Endothelial cell of umbilical vein (primary cell): ENCODE measurements around the gene CD1E. TPM values are rescaled to one million over a fixed set of nuclear protein-coding genes. Genes with fewer than 3 reads are reported as not detected.

Source experiments
- BruUV-seq: library from RNA; stranded (reverse); fragments of 400-500 nt; replicated peaks from 2 replicates; lab custom pipeline; 2021; lab: Mats Ljungman, UMichigan
- CTCF ChIA-PET: fragments of 300-600, 350-600 bp; sonication (Branson Sonifier 250); formaldehyde crosslinking; loops from one replicate; lab custom pipeline; 2021; ENCODE audit warnings: antibody characterized with exemption, inconsistent platforms; lab: Charles Lee
- POLR2A ChIA-PET: fragments of 300-600, 350-600 bp; sonication (Branson Sonifier 250); formaldehyde crosslinking; loops from one replicate; lab custom pipeline; 2021; ENCODE audit warnings: antibody characterized with exemption, inconsistent platforms; lab: Charles Lee
- DNase-seq: peaks from one replicate; pipeline ENCODE4 v3.0.0-alpha.2; 2011; ENCODE audit warnings: low read depth, low spot score
- FAIRE-seq: peaks from 2 replicates; lab custom pipeline; 2011; peaks lifted over from hg19 to GRCh38; lab: Jason Lieb, UNC
- H2AFZ ChIP-seq: 2 replicates; pipeline ENCODE4 v1.6.0; 2012; ENCODE audit warnings: low read depth, low read length, control low read depth, inconsistent platforms
- H3K27ac ChIP-seq: 2 replicates; pipeline ENCODE4 v1.5.1; 2011; ENCODE audit warnings: low read depth, mild to moderate bottlenecking, control low read depth, low read length, moderate library complexity; ENCODE audit not compliant: insufficient read depth
- H3K27me3 ChIP-seq, 2 experiments: 2 replicates each; pipeline versions ENCODE4 v1.6.0 to v1.6.1; 2011; ENCODE audit warnings: low read length in 2 of 2, mixed read lengths in 1 of 2; ENCODE audit not compliant: control insufficient read depth in 2 of 2, insufficient read depth in 2 of 2
- H3K36me3 ChIP-seq, 2 experiments: 2 replicates in 1 of 2; 3 replicates in 1 of 2; pipeline ENCODE4 v1.5.1; 2011; ENCODE audit warnings: low read length in 2 of 2, mild to moderate bottlenecking in 1 of 2, moderate library complexity in 1 of 2; ENCODE audit not compliant: control insufficient read depth in 2 of 2, insufficient read depth in 2 of 2; ENCODE audit errors: extremely low read depth in 1 of 2
- H3K4me1 ChIP-seq: 3 replicates; pipeline ENCODE4 v1.5.1; 2011; ENCODE audit warnings: mild to moderate bottlenecking, low read length; ENCODE audit not compliant: control insufficient read depth, insufficient read depth; ENCODE audit errors: extremely low read depth
- H3K4me2 ChIP-seq: 2 replicates; pipeline ENCODE4 v1.6.1; 2011; ENCODE audit warnings: low read length, control low read depth, mixed read lengths; ENCODE audit not compliant: insufficient read depth
- H3K4me3 ChIP-seq, 3 experiments: fragments of 200-600 bp in 1 of 3; sonication (generic), shearing (Covaris generic) in 1 of 3; replicated peaks in 1 of 3; 2 replicates each; pipeline ENCODE4 v1.5.1; 2011 to 2016; ENCODE audit warnings: control low read depth in 3 of 3, low read length in 3 of 3, mild to moderate bottlenecking in 2 of 3, inconsistent platforms in 1 of 3, low read depth in 1 of 3, moderate library complexity in 1 of 3; ENCODE audit not compliant: insufficient read depth in 1 of 3
- H3K79me2 ChIP-seq: 2 replicates; pipeline ENCODE4 v1.6.0; 2012; ENCODE audit warnings: low read length, inconsistent platforms; ENCODE audit not compliant: control insufficient read depth, insufficient read depth
- H3K9ac ChIP-seq: replicated peaks from 2 replicates; pipeline ENCODE3; 2011; ENCODE audit warnings: low read length, control low read depth; ENCODE audit not compliant: insufficient read depth; ENCODE audit errors: extremely low read depth
- H3K9me1 ChIP-seq: replicated peaks from 3 replicates; pipeline ENCODE4 v1.6.0; 2011; ENCODE audit warnings: mild to moderate bottlenecking, low read length; ENCODE audit not compliant: control insufficient read depth, insufficient read depth; ENCODE audit errors: extremely low read depth
- H3K9me3 ChIP-seq: replicated peaks from 2 replicates; pipeline ENCODE4 v1.5.1; 2012; ENCODE audit warnings: low read length, inconsistent platforms; ENCODE audit not compliant: control insufficient read depth, insufficient read depth
- H4K20me1 ChIP-seq: replicated peaks from 2 replicates; pipeline ENCODE3; 2011; ENCODE audit warnings: mild to moderate bottlenecking, low read length; ENCODE audit not compliant: control insufficient read depth, insufficient read depth; ENCODE audit errors: extremely low read depth
- EZH2 ChIP-seq: IDR thresholded peaks from 2 replicates; pipeline ENCODE4 v1.6.1; 2012; ENCODE audit warnings: borderline replicate concordance, low read depth, mild to moderate bottlenecking, moderate library complexity, low read length, inconsistent platforms; ENCODE audit not compliant: severe bottlenecking
- FOS ChIP-seq: IDR thresholded peaks from 2 replicates; pipeline ENCODE4 v1.6.1; 2011; ENCODE audit warnings: mild to moderate bottlenecking, low read length, moderate library complexity, borderline replicate concordance; ENCODE audit not compliant: insufficient read depth
- GATA2 ChIP-seq: IDR thresholded peaks from 2 replicates; pipeline ENCODE4 v1.7.0; 2011; ENCODE audit warnings: low read depth, mild to moderate bottlenecking, moderate library complexity, mixed read lengths, low read length; ENCODE audit not compliant: insufficient read length, insufficient read depth
- JUN ChIP-seq: IDR thresholded peaks from 2 replicates; pipeline ENCODE4 v1.6.1; 2011; ENCODE audit warnings: borderline replicate concordance, low read depth; ENCODE audit not compliant: insufficient read length, insufficient read depth
- MYC ChIP-seq: IDR thresholded peaks from one replicate; pipeline ENCODE4 v1.6.1; 2011; ENCODE audit warnings: mild to moderate bottlenecking, low read depth, low read length
- POLR2A ChIP-seq: IDR thresholded peaks from 2 replicates; pipeline ENCODE4 v1.6.1; 2012; ENCODE audit warnings: low read depth, mild to moderate bottlenecking, control low read depth, low read length
- POLR2AphosphoS5 ChIP-seq: IDR thresholded peaks from 2 replicates; pipeline ENCODE4 v1.6.1; 2012; ENCODE audit warnings: low read depth, mild to moderate bottlenecking, control low read depth, low read length, moderate library complexity; ENCODE audit not compliant: insufficient read depth
- dilution Hi-C: fragments of 300-500 bp; cut with MboI; formaldehyde crosslinking; loops from one replicate; pipeline ENCODE4 v1.15.0; 2019; ENCODE audit warnings: low sequenced_read_pairs; ENCODE audit not compliant: extremely low pct_ligation_motif_present
- intact Hi-C: fragments of 100-400 bp; cut with micrococcal nuclease; formaldehyde crosslinking; loops from one replicate; pipeline ENCODE4 v1.10.0; 2022
- polyA plus RNA-seq, 4 experiments: library from polyadenylated mRNA; depleted of rRNA in 3 of 4; stranded (reverse) in 3 of 4; unstranded in 1 of 4; fragments of >200 nt; gene quantifications; 2 replicates each; pipeline versions ENCODE4 v1.2.1 to v1.2.3, GENCODE V29; 2011 to 2012; ENCODE audit warnings: missing spikeins in 1 of 4
- total RNA-seq: library from RNA; stranded (reverse); gene quantifications from 2 replicates; pipeline ENCODE4 v1.2.3, GENCODE V29; 2021
- TF ChIP-seq, protein P1 (sequence below), 2 donors: IDR thresholded peaks; 1 replicate in 1 of 2; 2 replicates in 1 of 2; pipeline ENCODE4 v1.5.1; 2011; ENCODE audit warnings: low read length in 2 of 2, mild to moderate bottlenecking in 2 of 2, moderate library complexity in 2 of 2, control low read depth in 1 of 2, inconsistent platforms in 1 of 2, low read depth in 1 of 2; ENCODE audit not compliant: insufficient read depth in 1 of 2; ENCODE audit errors: extremely low read depth in 1 of 2
- TF ChIP-seq, protein P2 (sequence below): IDR thresholded peaks from 2 replicates; pipeline ENCODE4 v1.6.1; 2011; ENCODE audit not compliant: insufficient read depth, insufficient read length

The CD1E gene
- total and polyA plus RNA-seq, 2 donors (not counting 3 experiments of a cell fraction or from before 2014, with no cell fraction given): not detected

DNA sequence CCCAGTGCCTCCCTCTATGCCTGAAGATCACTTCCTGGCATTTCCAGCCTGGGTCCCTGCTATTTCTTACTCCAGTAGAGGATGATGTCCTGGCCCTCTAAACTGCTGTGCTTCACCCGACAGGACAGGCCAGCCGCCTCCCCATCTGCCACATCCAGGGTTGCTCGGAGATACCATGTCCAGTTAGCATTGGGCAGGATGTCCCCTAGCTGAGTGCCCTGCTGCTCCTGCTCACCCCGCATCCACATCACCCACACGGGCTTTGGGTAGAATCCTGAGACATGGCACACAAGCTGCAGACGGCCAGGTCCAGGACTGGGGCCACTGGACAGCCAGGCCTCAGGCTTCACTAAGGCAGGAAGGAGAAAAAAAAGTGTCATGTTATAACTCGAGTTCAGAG is 24.4 kb upstream of the CD1E start:
- H3K4me1 ChIP-seq: no peaks in the 10 kb centered on the region
- no peak overlapping the region for H3K4me3 ChIP-seq
- no peak overlapping the region for H3K9ac ChIP-seq
- BruUV-seq: no TSS peak
- ChIA-PET POLR2A (no interaction called here), CTCF (interaction anchor here (1.3 kb wide), 1 partner anchor 125 kb away, joined by 8 read pairs; no protein-coding TSS in a partner anchor)
- intact Hi-C loops: no loop called here
- no peaks in the 10 kb centered on the region for H3K9me1 ChIP-seq
- dilution Hi-C loops: no loop called here
- H3K4me2 ChIP-seq: no peak overlapping the region
- H3K27me3 ChIP-seq: no peaks in the 10 kb centered on the region
- H3K36me3 ChIP-seq: no peaks in the 10 kb centered on the region
- no peaks in the 10 kb centered on the region for H3K9me3 ChIP-seq
- no peak overlapping the region for H2AFZ ChIP-seq
- no peaks in the 10 kb centered on the region for H4K20me1 ChIP-seq
- DNase-seq: no peak
- no peak for TF ChIP-seq EZH2
- no peaks in the 10 kb centered on the region for H3K79me2 ChIP-seq
- H3K27ac ChIP-seq: no peak overlapping the region
- FAIRE-seq: no peak

DNA sequence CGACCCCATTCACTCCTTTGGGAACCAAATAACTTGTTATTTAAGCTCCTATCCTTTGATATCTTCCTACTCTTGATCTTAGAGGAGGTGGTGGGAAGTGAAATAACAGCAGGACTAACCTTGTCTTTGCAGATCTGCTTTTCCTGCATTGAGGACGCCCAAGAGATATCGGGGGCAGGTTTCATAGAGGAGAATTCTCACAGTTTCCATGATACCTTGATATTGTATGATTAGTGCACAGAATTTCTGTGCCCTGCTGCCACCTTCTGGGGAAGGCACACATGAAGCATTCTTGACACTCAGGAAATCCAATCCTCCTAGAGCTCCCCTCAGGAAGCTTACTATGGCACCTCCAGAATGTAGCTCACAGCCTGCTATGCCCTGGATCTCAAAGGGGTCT is 24.0 kb upstream of the CD1E start:
- TF ChIP-seq EZH2: no peak
- no peak for TF ChIP-seq JUN
- no peak for TF ChIP-seq GATA2
- no peak for TF ChIP-seq MYC
- no peak for TF ChIP-seq POLR2AphosphoS5
- TF ChIP-seq, protein P1, sequence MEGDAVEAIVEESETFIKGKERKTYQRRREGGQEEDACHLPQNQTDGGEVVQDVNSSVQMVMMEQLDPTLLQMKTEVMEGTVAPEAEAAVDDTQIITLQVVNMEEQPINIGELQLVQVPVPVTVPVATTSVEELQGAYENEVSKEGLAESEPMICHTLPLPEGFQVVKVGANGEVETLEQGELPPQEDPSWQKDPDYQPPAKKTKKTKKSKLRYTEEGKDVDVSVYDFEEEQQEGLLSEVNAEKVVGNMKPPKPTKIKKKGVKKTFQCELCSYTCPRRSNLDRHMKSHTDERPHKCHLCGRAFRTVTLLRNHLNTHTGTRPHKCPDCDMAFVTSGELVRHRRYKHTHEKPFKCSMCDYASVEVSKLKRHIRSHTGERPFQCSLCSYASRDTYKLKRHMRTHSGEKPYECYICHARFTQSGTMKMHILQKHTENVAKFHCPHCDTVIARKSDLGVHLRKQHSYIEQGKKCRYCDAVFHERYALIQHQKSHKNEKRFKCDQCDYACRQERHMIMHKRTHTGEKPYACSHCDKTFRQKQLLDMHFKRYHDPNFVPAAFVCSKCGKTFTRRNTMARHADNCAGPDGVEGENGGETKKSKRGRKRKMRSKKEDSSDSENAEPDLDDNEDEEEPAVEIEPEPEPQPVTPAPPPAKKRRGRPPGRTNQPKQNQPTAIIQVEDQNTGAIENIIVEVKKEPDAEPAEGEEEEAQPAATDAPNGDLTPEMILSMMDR (IDR thresholded peaks at IDR 0.05; ENCODE audit: extremely low read depth in 1 of 2, insufficient read depth in 1 of 2, low read depth in 1 of 2, low read length in 2 of 2): no peak
- no peak for TF ChIP-seq FOS
- TF ChIP-seq POLR2A: no peak
- TF ChIP-seq, protein P2, sequence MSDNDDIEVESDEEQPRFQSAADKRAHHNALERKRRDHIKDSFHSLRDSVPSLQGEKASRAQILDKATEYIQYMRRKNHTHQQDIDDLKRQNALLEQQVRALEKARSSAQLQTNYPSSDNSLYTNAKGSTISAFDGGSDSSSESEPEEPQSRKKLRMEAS: no peak
- FAIRE-seq (no peak), DNase-seq (no peak)
- Histone ChIP-seq H4K20me1 (no peaks in the 10 kb centered on the region), H2AFZ (no peak overlapping the region), H3K27ac (no peak overlapping the region), H3K4me3 (no peak overlapping the region), H3K9me3 (no peaks in the 10 kb centered on the region), H3K9me1 (no peaks in the 10 kb centered on the region), H3K4me2 (no peak overlapping the region), H3K36me3 (no peaks in the 10 kb centered on the region), H3K27me3 (no peaks in the 10 kb centered on the region), H3K79me2 (no peaks in the 10 kb centered on the region), H3K4me1 (no peaks in the 10 kb centered on the region), H3K9ac (no peak overlapping the region)
- intact Hi-C loops: no loop called here
- dilution Hi-C loops: no loop called here
- BruUV-seq: no TSS peak
- ChIA-PET POLR2A (no interaction called here), CTCF (interaction anchor here (1.3 kb wide), 1 partner anchor 126 kb away, joined by 8 read pairs; no protein-coding TSS in a partner anchor)
